MCF 10A (cell line): ENCODE data around the gene DEGS1. TPM values are rescaled to one million over a fixed set of nuclear protein-coding genes. Genes with fewer than 3 reads are reported as not detected.

Experiments used
- BruUV-seq: library from RNA; stranded (reverse); fragments of 400-500 nt; replicated peaks from 2 replicates; lab custom pipeline; 2021; lab: Mats Ljungman, UMichigan
- CTCF ChIA-PET: fragments of 300-600 bp; sonication (Branson Sonifier 250); formaldehyde crosslinking; extraction: SDS; loops from one replicate; lab custom pipeline; 2021; ENCODE audit warnings: antibody characterized with exemption, inconsistent platforms; lab: Yijun Ruan, JAX
- POLR2A ChIA-PET: fragments of 300-600, 350-650 bp; sonication (Branson Sonifier 250); formaldehyde crosslinking; extraction: SDS; loops from one replicate; lab custom pipeline; 2020; ENCODE audit warnings: antibody characterized with exemption, inconsistent platforms; lab: Yijun Ruan, JAX
- DNase-seq: peaks from one replicate; pipeline ENCODE4 v3.0.0-alpha.2; 2018; ENCODE audit not compliant: unreplicated experiment
- H3K27ac Mint-ChIP-seq: one replicate; pipeline ENCODE4 v1.8.0; 2022; ENCODE audit warnings: mild to moderate bottlenecking, low read depth, mixed read lengths; ENCODE audit not compliant: unreplicated experiment
- H3K27me3 Mint-ChIP-seq: one replicate; pipeline ENCODE4 v1.8.0; 2022; ENCODE audit warnings: mixed read lengths; ENCODE audit not compliant: insufficient read depth, unreplicated experiment
- H3K36me3 Mint-ChIP-seq: one replicate; pipeline ENCODE4 v1.8.0; 2022; ENCODE audit warnings: mild to moderate bottlenecking, moderate library complexity, mixed read lengths; ENCODE audit not compliant: insufficient read depth, unreplicated experiment
- H3K4me1 Mint-ChIP-seq: one replicate; pipeline ENCODE4 v1.8.0; 2022; ENCODE audit warnings: mixed read lengths; ENCODE audit not compliant: insufficient read depth, unreplicated experiment
- H3K4me3 Mint-ChIP-seq: one replicate; pipeline ENCODE4 v1.8.0; 2022; ENCODE audit warnings: mild to moderate bottlenecking, moderate library complexity, mixed read lengths; ENCODE audit not compliant: unreplicated experiment
- H3K9me3 Mint-ChIP-seq: one replicate; pipeline ENCODE4 v1.8.0; 2022; ENCODE audit warnings: mixed read lengths; ENCODE audit not compliant: unreplicated experiment
- CTCF ChIP-seq: fragments of 200-600 bp; IDR thresholded peaks from one replicate; pipeline ENCODE4 v1.8.0; 2022; ENCODE audit warnings: antibody characterized with exemption, mild to moderate bottlenecking; ENCODE audit not compliant: unreplicated experiment
- intact Hi-C: fragments of 100-400 bp; cut with micrococcal nuclease; formaldehyde crosslinking; loops from 2 replicates; pipeline ENCODE4 v1.14.1; 2022
- total RNA-seq: library from RNA; stranded (reverse); gene quantifications from 2 replicates; pipeline ENCODE4 v1.2.3, GENCODE V29; 2022

DEGS1 gene
- total RNA-seq, 1 experiment from 2014 or later: 99.1 TPM

GRCh38 chr1:224193319-224193966 lies 10.4 kb downstream of the DEGS1 start:
- Mint-ChIP-seq H3K27ac (no peak overlapping the region), H3K9me3 (no peaks in the 10 kb centered on the region), H3K36me3 (peaks cover 71% of the 10 kb centered on the region), H3K27me3 (no peaks in the 10 kb centered on the region), H3K4me3 (no peak overlapping the region), H3K4me1 (no peaks in the 10 kb centered on the region)
- ChIA-PET CTCF (interaction anchor here (0.6 to 2.0 kb wide), 7 partner anchors 12 to 1107 kb away, joined by 3 to 9 read pairs (median 3); no protein-coding TSS in a partner anchor), POLR2A (interaction anchor here (0.9 to 2.4 kb wide), 6 partner anchors 8 to 40 kb away, joined by 3 to 24 read pairs (median 8); partner anchors contain the start of gene DEGS1)
- no peak for DNase-seq
- no TSS peak for BruUV-seq
- intact Hi-C loops: no loop called here
- TF ChIP-seq CTCF: no peak

- intact Hi-C loops: no loop called here
- no TSS peak for BruUV-seq
- H3K4me1 Mint-ChIP-seq: no peaks in the 10 kb centered on the region
- H3K9me3 Mint-ChIP-seq: no peaks in the 10 kb centered on the region
- H3K27me3 Mint-ChIP-seq: no peaks in the 10 kb centered on the region
- ChIA-PET POLR2A (interaction anchor here (0.6 to 2.1 kb wide), 4 partner anchors 9 to 133 kb away, joined by 3 to 6 read pairs (median 4); partner anchors contain the start of gene NVL), CTCF (interaction anchor here (0.6 to 1.3 kb wide), 4 partner anchors 16 to 55 kb away, joined by 3 to 4 read pairs (median 4); no protein-coding TSS in a partner anchor)
- H3K36me3 Mint-ChIP-seq: peaks cover 51% of the 10 kb centered on the region
- no peak overlapping the region for H3K4me3 Mint-ChIP-seq
- TF ChIP-seq CTCF: no peak
- H3K27ac Mint-ChIP-seq: no peak overlapping the region
- DNase-seq: no peak
These were observed 14.0 kb downstream of the DEGS1 start for GRCh38 chr1:224196813-224197600.

GRCh38 chr1:224198572-224198971 lies 15.5 kb downstream of the DEGS1 start:
- H3K27ac Mint-ChIP-seq: no peak overlapping the region
- intact Hi-C loops: no loop called here
- no peaks in the 10 kb centered on the region for H3K27me3 Mint-ChIP-seq
- H3K4me3 Mint-ChIP-seq: no peak overlapping the region
- CTCF ChIA-PET: interaction anchor here (1.2 kb wide), 1 partner anchor 8 kb away, joined by 4 read pairs; no protein-coding TSS in a partner anchor
- no peak for TF ChIP-seq CTCF
- H3K4me1 Mint-ChIP-seq: peaks cover 2% of the 10 kb centered on the region
- H3K9me3 Mint-ChIP-seq: no peaks in the 10 kb centered on the region
- H3K36me3 Mint-ChIP-seq: peaks cover 36% of the 10 kb centered on the region
- POLR2A ChIA-PET: interaction anchor here (0.7 to 1.3 kb wide), 4 partner anchors 7 to 21 kb away, joined by 3 to 5 read pairs (median 4); partner anchors contain the start of gene DEGS1
- DNase-seq: no peak
- BruUV-seq: no TSS peak

- no peak for TF ChIP-seq CTCF
- Mint-ChIP-seq H3K4me3 (no peak overlapping the region), H3K36me3 (peaks cover 24% of the 10 kb centered on the region), H3K27ac (no peak overlapping the region), H3K9me3 (no peaks in the 10 kb centered on the region), H3K4me1 (peaks cover 8% of the 10 kb centered on the region), H3K27me3 (no peaks in the 10 kb centered on the region)
- BruUV-seq: no TSS peak
- intact Hi-C loops: no loop called here
- CTCF ChIA-PET: interaction anchor here (0.7 to 1.2 kb wide), 2 partner anchors 9 to 450 kb away, joined by 4 to 5 read pairs; no protein-coding TSS in a partner anchor
- no peak for DNase-seq
- POLR2A ChIA-PET: interaction anchor here (0.6 to 0.9 kb wide), 2 partner anchors 15 to 124 kb away, joined by 3 to 4 read pairs; no protein-coding TSS in a partner anchor
These were observed 16.6 kb downstream of the DEGS1 start for GRCh38 chr1:224199679-224200078.
